ENCODE measurements around the gene UNC13C. TPM values are rescaled to one million over a fixed set of nuclear protein-coding genes. Genes with fewer than 3 reads are reported as not detected.

Gene UNC13C
- total RNA-seq, 1 donor from 2014 or later = 0.26 TPM

- Histone ChIP-seq H3K4me3 (ENCODE audit: low read depth, low read length) (no peak overlapping the region), H3K36me3 (ENCODE audit: control insufficient read depth, insufficient read depth, low read length) (no peaks in the 10 kb centered on the region), H3K27me3 (ENCODE audit: control insufficient read depth, insufficient read depth, low read length) (no peaks in the 10 kb centered on the region)
- DNase-seq (ENCODE audit: low read depth) = no peak
- no peak for TF ChIP-seq CTCF (IDR thresholded peaks at IDR 0.05; ENCODE audit: insufficient read depth, low read length, severe bottlenecking)
- no peak for FAIRE-seq
These were observed 110.6 kb downstream of the UNC13C start for GRCh38 chr15:54088837-54089236.

GRCh38 chr15:54089776-54090175 is 111.5 kb downstream of the UNC13C start:
- no peak overlapping the region for H3K4me3 ChIP-seq (ENCODE audit: low read depth, low read length)
- no peaks in the 10 kb centered on the region for H3K27me3 ChIP-seq (ENCODE audit: control insufficient read depth, insufficient read depth, low read length)
- no peaks in the 10 kb centered on the region for H3K36me3 ChIP-seq (ENCODE audit: control insufficient read depth, insufficient read depth, low read length)
- no peak for TF ChIP-seq CTCF (IDR thresholded peaks at IDR 0.05; ENCODE audit: insufficient read depth, low read length, severe bottlenecking)
- FAIRE-seq = no peak
- DNase-seq (ENCODE audit: low read depth) = no peak

- no peak for TF ChIP-seq CTCF (IDR thresholded peaks at IDR 0.05; ENCODE audit: insufficient read depth, low read length, severe bottlenecking)
- FAIRE-seq (no peak), DNase-seq (ENCODE audit: low read depth) (no peak)
- Histone ChIP-seq H3K4me3 (ENCODE audit: low read depth, low read length) (no peak overlapping the region), H3K27me3 (ENCODE audit: control insufficient read depth, insufficient read depth, low read length) (no peaks in the 10 kb centered on the region), H3K36me3 (ENCODE audit: control insufficient read depth, insufficient read depth, low read length) (no peaks in the 10 kb centered on the region)
These were observed 113.4 kb downstream of the UNC13C start for GRCh38 chr15:54091651-54092050.

- H3K4me3 ChIP-seq (ENCODE audit: low read depth, low read length) = no peak overlapping the region
- no peak for TF ChIP-seq CTCF (IDR thresholded peaks at IDR 0.05; ENCODE audit: insufficient read depth, low read length, severe bottlenecking)
- H3K36me3 ChIP-seq (ENCODE audit: control insufficient read depth, insufficient read depth, low read length) = no peaks in the 10 kb centered on the region
- no peak for FAIRE-seq
- no peaks in the 10 kb centered on the region for H3K27me3 ChIP-seq (ENCODE audit: control insufficient read depth, insufficient read depth, low read length)
- no peak for DNase-seq (ENCODE audit: low read depth)
These were observed 116.4 kb downstream of the UNC13C start for GRCh38 chr15:54094661-54095060.

- Histone ChIP-seq H3K36me3 (ENCODE audit: control insufficient read depth, insufficient read depth, low read length) (no peaks in the 10 kb centered on the region), H3K4me3 (ENCODE audit: low read depth, low read length) (no peak overlapping the region), H3K27me3 (ENCODE audit: control insufficient read depth, insufficient read depth, low read length) (no peaks in the 10 kb centered on the region)
- DNase-seq (ENCODE audit: low read depth) = no peak
- no peak for TF ChIP-seq CTCF (IDR thresholded peaks at IDR 0.05; ENCODE audit: insufficient read depth, low read length, severe bottlenecking)
- FAIRE-seq = no peak
These were observed 118.8 kb downstream of the UNC13C start for GRCh38 chr15:54097019-54097418.

- no peak overlapping the region for H3K4me3 ChIP-seq (ENCODE audit: low read depth, low read length)
- no peaks in the 10 kb centered on the region for H3K27me3 ChIP-seq (ENCODE audit: control insufficient read depth, insufficient read depth, low read length)
- FAIRE-seq = no peak
- no peak for DNase-seq (ENCODE audit: low read depth)
- H3K36me3 ChIP-seq (ENCODE audit: control insufficient read depth, insufficient read depth, low read length) = no peaks in the 10 kb centered on the region
- TF ChIP-seq CTCF (IDR thresholded peaks at IDR 0.05; ENCODE audit: insufficient read depth, low read length, severe bottlenecking) = no peak
These were observed 120.8 kb downstream of the UNC13C start for GRCh38 chr15:54099010-54099409.
